ENCODE results near the gene B3GAT3.
"Not testable (repeated sequence)": the region's sequence is repeated elsewhere in the genome, so short reads cannot be mapped to it uniquely, and the experiment has no call there.

Gene B3GAT3

DNA sequence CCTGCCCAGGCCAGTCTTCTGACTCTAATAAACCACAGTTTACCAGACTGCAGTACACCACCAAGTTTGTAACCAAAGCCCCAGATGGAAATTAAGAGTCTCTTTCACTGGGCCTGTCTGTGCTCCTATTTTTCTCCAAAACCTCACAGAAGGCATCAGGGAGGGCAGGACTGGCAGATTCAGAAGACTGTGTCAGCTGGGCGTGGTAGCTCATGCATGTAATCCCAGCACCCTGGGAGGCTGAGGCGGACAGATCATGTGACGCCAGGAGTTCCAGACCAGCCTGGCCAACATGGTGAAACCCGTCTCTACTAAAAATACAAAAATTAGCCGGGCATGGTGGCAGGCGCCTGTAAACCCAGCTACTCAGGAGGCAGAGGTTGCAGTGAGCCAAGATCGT, 36.4 kb downstream of the B3GAT3 start:
- H3K9me3 Mint-ChIP-seq: not testable (repeated sequence)
- H3K27ac Mint-ChIP-seq: peak overlapping the region; percentile 40

DNA sequence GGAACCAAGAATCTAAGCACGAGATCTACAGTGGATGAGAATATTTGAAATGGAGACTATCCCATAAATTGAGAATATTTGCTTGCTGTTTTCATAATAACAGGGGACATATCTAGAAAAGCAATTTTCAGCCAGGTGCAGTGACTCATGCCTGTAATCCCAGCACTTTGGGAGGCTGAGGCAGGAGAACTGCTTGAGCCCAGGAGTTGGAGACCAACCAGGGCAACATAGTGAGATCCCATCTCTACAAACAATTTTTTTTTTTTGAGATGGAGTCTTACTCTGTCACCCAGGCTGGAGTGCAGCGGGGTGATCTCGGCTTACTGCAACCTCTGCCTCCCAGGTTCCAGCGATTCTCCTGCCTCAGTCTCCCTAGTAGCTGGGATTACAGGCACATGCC, 40.1 kb downstream of the B3GAT3 start:
- H3K9me3 Mint-ChIP-seq, DNase-seq, H3K27me3 Mint-ChIP-seq, H3K27ac Mint-ChIP-seq, H3K4me3 Mint-ChIP-seq: not testable (repeated sequence)
- Mint-ChIP-seq H3K36me3 (ENCODE audit: low read depth) (peaks cover 77% of the 10 kb centered on the region), H3K4me1 (ENCODE audit: low read depth) (peaks cover 10% of the 10 kb centered on the region)

More for the DNA sequence above, 36.4 kb downstream of the B3GAT3 start:
- peaks cover 79% of the 10 kb centered on the region for H3K36me3 Mint-ChIP-seq (ENCODE audit: low read depth)
- peaks cover 30% of the 10 kb centered on the region for H3K4me1 Mint-ChIP-seq (ENCODE audit: low read depth)
- DNase-seq, H3K4me3 Mint-ChIP-seq, H3K27me3 Mint-ChIP-seq: not testable (repeated sequence)

DNA sequence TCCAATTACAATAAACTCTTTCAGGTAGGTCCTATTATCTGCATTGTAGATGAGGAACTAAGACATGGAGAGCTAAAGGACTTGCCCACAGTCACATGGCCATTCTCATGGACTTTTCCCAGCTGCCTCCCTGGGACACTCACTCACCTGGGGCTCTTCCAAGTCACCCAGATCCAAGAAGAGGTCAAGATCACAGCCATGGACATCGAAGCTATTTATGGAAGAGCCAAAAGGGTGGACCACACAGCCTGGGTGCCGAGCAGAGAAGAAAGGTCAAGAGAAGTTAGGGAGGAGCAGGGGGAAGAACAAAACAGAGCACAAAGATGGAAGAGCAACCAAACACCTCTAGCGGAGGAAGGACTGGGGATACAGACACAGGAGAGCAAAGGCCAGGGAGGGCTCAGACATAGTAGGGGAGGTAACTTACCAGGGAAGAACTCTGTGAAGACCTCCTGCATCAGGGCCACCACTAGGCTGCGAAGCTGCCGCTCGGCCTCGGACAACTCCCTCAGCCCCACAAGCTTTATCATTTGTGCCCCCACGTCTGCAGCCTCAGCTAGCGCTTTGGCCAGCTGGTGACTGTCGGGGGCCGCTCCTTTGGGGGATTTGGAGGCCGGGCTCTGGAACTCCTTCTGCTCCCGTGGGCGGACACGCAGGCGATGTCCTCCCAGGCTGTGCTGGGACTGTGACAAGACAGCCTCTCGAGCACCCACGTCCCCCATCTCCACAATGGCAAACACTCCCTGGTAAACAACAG, 40.6 kb downstream of the B3GAT3 start:
- H3K27ac Mint-ChIP-seq: peak overlapping the region; percentile 23

DNA sequence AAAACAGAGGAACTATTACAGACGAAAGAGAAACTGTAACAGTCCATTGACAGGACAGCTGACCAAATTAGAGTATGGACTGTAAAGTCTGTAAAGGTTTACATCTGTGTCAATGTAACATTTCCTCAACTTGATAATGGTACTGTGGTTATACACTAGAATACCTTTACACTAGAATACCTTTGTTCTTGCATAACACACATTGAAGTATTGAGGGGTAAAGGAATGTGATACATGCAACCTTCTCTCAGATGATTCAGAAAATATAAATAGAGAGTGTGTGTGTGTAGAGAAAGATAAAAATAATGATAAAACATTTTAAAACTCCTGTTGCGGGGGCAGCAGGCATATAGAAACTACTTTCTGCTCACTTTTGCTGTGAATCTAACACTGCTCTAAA, 42.5 kb downstream of the B3GAT3 start:
- Mint-ChIP-seq H3K9me3 (no peaks in the 10 kb centered on the region), H3K4me1 (ENCODE audit: low read depth) (peaks cover 19% of the 10 kb centered on the region), H3K4me3 (no peak overlapping the region), H3K27ac (no peak overlapping the region), H3K27me3 (no peaks in the 10 kb centered on the region), H3K36me3 (ENCODE audit: low read depth) (peaks cover 87% of the 10 kb centered on the region)
- DNase-seq: no peak

More for the DNA sequence above, 40.6 kb downstream of the B3GAT3 start:
- Mint-ChIP-seq H3K4me3 (no peak overlapping the region), H3K9me3 (no peaks in the 10 kb centered on the region), H3K4me1 (ENCODE audit: low read depth) (peaks cover 10% of the 10 kb centered on the region), H3K36me3 (ENCODE audit: low read depth) (peaks cover 78% of the 10 kb centered on the region), H3K27me3 (no peaks in the 10 kb centered on the region)
- no peak for DNase-seq

DNA sequence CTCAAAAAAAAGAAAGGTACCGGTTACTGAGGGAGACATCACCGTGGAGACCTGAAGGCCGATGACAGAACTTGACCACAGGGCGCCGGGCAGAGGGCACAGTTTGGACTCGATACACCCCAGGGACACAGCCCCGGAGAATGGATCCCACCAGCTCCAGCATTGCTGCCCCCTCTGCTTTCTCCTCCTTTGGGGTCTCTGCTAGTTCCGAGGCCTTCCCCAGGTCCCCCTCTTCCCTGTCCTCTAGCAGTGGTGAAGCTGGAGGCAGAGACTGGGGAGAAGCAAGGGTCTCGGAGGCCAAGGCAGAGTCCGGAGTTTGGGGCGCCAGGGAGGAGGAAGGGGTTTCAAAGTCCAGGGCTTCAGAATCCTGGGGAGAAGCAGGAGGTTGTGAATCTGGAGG, 43.2 kb downstream of the B3GAT3 start:
- Mint-ChIP-seq H3K27ac (no peak overlapping the region), H3K9me3 (no peaks in the 10 kb centered on the region), H3K4me1 (ENCODE audit: low read depth) (peaks cover 19% of the 10 kb centered on the region), H3K36me3 (ENCODE audit: low read depth) (peaks cover 86% of the 10 kb centered on the region), H3K4me3 (no peak overlapping the region), H3K27me3 (no peaks in the 10 kb centered on the region)
- DNase-seq: no peak

DNA sequence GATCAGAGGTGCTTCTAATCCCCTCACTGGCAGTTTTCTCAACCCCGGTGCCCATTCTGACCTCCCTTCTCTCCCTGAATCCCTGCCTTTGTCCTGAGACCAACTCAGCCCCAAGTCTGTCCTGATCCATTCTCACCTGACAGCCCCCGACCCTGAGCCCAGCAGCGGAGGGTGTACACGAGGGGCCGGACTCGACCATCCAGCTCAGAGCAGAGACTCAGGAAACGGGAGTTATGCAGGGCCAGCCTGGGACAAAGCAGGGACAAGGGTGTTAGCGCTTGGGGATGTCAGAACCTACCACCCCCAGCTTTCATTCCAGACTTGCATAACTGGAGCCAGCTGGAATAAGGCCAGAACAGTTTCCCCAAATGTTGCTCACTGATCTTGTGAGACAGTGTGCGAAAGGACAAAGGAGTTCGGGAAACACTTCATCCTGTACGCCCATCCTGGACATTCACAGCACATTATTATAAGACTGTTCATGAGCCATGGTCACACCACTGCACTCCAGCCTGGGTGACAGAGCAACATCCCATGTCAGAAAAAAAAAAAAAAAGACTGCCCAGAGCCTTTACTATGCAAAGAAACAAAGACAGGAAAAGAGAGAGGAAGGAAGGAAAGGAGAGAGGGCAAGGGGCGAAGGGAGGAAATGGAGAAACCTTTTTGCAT, 44.6 kb downstream of the B3GAT3 start:
- H3K4me1 Mint-ChIP-seq (ENCODE audit: low read depth): peaks cover 26% of the 10 kb centered on the region
- peaks cover 88% of the 10 kb centered on the region for H3K36me3 Mint-ChIP-seq (ENCODE audit: low read depth)
- H3K27ac Mint-ChIP-seq: peak overlapping the region; percentile 60
- no peaks in the 10 kb centered on the region for H3K27me3 Mint-ChIP-seq
- H3K4me3 Mint-ChIP-seq: no peak overlapping the region
- DNase-seq: no peak
- no peaks in the 10 kb centered on the region for H3K9me3 Mint-ChIP-seq

DNA sequence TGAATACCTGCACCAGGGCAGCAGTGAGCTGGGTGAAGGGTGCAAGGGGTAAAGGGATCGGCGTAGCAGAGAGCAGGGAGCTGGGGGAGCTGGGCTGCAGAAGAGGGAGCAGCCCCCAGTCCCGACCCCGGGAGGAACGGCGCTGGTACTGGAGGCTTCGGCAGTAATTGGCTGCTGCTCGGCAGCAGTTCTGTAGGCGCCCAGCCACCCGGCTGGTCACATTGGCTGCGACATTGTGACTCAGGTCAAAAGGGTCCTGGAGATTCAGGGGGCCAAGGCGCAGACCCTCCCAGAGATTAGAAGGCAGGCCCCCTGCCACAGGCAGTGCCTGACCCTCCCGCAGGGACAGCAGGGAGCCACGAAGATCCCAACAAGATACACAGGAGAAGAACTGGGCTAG, 45.9 kb downstream of the B3GAT3 start:
- no peaks in the 10 kb centered on the region for H3K9me3 Mint-ChIP-seq

DNA sequence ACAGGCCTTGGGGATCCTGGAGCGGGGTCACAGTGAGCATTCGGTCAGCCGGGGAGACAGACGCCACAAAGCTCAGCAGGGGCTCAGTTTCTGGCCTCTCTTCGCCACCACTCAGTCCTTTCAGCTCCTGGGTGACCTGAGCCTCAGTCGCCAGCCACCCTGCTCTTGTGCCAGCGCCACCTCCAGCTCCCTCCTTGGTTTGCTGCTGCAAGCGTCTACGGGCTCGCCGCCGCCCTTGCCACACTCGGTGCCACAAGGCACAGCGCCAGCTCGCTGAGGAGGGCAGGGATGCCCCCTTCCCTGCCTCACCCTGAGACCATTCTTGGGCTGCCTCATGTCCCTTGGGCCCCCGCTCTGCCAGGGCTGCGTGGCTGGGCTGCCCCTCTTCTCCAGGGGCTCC, 46.6 kb downstream of the B3GAT3 start:
- Mint-ChIP-seq H3K27me3 (no peaks in the 10 kb centered on the region), H3K27ac (peak overlapping the region; percentile 100), H3K9me3 (no peaks in the 10 kb centered on the region), H3K4me3 (peak overlapping the region; percentile 99), H3K36me3 (ENCODE audit: low read depth) (peaks cover 93% of the 10 kb centered on the region), H3K4me1 (ENCODE audit: low read depth) (peaks cover 44% of the 10 kb centered on the region)
- no peak for DNase-seq

More for the DNA sequence above, 45.9 kb downstream of the B3GAT3 start:
- peak overlapping the region; percentile 99 for H3K4me3 Mint-ChIP-seq
- H3K36me3 Mint-ChIP-seq (ENCODE audit: low read depth): peaks cover 88% of the 10 kb centered on the region
- peaks cover 39% of the 10 kb centered on the region for H3K4me1 Mint-ChIP-seq (ENCODE audit: low read depth)
- DNase-seq: no peak
- H3K27ac Mint-ChIP-seq: peak overlapping the region; percentile 85
- no peaks in the 10 kb centered on the region for H3K27me3 Mint-ChIP-seq

DNA sequence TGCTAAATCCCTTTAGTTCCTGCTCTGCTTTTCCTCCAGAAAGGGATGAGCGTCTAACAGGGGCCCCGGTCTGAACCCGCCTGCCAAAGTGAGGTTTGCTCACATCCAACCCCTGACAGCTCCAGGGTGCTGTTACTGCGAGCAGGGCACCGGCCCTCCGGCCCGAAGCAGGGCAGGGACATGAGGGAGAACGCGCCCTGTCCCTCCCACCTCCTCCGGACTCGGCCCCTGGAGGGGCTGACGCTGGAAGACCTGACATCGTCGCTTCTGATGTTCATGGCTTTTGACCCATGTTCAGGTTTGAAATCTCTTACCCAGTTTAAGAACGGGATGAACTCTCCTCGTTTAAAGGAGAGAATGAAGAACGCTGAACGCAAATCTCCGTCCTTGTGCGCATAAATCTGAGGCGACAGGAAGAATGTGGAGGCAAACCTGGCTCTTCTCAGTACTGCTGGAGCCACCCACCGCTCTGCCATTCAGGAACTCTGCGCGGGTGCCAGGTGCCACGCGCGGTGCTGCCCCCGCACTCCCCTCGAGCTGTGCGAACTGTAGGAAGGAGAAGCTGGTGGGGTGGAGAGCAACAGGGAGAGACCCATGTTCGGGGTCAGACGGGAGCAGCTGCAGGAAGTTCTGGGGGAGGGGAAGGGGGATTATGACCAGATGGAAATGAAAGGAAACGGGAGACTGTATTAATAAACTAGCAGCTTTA, 47.3 kb downstream of the B3GAT3 start:
- Mint-ChIP-seq H3K36me3 (ENCODE audit: low read depth) (peaks cover 97% of the 10 kb centered on the region), H3K27ac (peak overlapping the region; percentile 100), H3K27me3 (no peaks in the 10 kb centered on the region), H3K4me1 (ENCODE audit: low read depth) (peaks cover 49% of the 10 kb centered on the region), H3K9me3 (no peaks in the 10 kb centered on the region), H3K4me3 (peak overlapping the region; percentile 99)
- DNase-seq: no peak

DNA sequence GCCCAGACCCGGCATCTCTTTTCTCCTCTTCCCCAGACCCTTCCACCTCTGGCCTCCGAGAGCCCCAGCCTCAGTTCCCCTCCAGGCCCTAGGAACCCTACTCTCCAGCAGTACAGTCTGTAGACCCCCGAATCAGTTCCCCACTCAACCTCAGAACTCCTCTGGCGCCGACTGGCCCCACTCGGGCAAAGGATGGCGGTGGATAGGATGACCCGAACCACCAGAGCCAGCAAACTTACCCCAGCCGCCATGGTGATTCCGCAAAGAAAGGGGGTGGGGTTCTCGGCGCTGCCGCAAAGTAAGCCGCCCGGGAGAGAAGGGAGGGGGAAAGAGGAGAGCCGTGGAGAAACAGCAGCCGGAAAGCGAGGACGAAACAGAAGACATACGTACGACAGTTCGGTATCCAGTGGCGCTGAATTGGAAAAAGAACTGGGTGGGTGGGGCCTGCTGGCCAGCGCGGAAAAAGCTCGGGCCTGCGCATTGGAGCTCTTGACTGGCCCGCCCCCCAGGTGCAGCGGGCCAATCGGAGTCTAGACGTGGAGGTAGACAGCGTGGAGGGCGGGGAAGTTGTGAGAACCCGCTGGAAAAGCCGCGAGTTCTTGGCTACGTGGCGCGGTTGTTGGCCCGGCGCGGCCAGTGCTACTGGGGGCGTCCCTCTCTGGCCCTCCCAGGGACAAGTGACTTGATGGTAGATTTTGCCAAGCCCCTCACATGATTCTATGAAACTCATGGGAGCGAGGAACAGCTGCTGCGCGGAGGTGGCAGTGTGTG, 48.0 kb downstream of the B3GAT3 start, which contains the start of gene EEF1G:
Gene EEF1G (minus strand): TSS at position 300 of the 771 bp plus-strand sequence. CDS start 49 bp downstream, at position 251.
- peaks cover 99% of the 10 kb centered on the region for H3K36me3 Mint-ChIP-seq (ENCODE audit: low read depth)

DNA sequence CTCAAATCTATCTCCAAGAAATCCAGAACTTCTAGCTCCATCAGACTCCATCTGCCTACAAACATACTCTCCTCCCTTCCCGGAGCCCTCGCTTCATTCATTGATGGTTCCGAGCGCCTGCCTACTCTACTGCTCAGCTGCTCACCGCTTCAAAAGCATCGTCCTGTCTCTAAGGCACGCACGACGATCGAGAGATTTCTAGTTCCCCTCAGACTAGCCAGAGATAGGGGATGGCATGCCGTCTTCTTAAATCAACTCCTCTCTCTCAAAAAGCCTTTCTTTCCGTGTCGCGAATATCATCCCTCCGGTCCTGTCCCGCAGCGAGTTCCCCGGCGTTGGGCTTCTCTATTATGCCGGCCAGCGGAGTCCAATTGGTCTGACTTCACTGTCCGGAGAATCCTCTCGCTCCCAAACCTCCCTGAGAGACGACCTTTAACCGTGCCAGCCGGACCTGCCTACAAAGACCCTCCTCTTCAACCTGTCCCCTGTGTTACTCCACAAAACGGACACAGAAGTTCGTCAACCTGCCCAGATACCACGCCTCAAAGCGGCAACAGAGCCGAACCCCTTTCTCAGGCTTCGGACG, 48.7 kb downstream of the B3GAT3 start:
- DNase-seq: no peak
- Mint-ChIP-seq H3K4me1 (ENCODE audit: low read depth) (peaks cover 57% of the 10 kb centered on the region), H3K27ac (peak overlapping the region; percentile 100), H3K9me3 (no peaks in the 10 kb centered on the region), H3K4me3 (peak overlapping the region; percentile 99), H3K27me3 (no peaks in the 10 kb centered on the region), H3K36me3 (ENCODE audit: low read depth) (peaks cover 97% of the 10 kb centered on the region)

More for the DNA sequence above, 48.0 kb downstream of the B3GAT3 start, which contains the start of gene EEF1G:
- peaks cover 54% of the 10 kb centered on the region for H3K4me1 Mint-ChIP-seq (ENCODE audit: low read depth)
- no peaks in the 10 kb centered on the region for H3K27me3 Mint-ChIP-seq
- DNase-seq: peak; percentile 97
- H3K27ac Mint-ChIP-seq: peak within 1 kb of the TSS; percentile 100
- H3K9me3 Mint-ChIP-seq: no peaks in the 10 kb centered on the region
- peak within 1 kb of the TSS; percentile 99 for H3K4me3 Mint-ChIP-seq

DNA sequence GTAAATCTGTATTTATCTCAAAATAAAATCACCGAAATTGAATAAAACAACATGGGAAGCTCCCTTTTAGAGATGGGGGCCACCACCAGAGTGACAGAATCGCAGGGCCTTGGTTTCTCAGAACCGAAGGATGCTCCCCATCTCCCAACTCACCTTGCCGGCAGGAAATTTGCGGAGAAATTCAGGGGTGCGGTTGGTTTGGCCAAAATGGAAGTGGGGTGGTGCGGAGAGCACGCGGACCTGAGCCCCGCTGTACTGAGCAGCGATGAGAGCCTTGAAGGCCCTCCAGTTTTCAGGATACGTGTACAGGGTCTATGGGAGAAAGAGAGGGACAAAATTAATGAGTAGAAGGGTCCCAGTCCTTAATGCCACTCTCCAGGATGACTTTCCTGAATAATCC, 49.4 kb downstream of the B3GAT3 start:
- Mint-ChIP-seq H3K36me3 (ENCODE audit: low read depth) (peaks cover 97% of the 10 kb centered on the region), H3K4me3 (peak overlapping the region; percentile 99), H3K4me1 (ENCODE audit: low read depth) (peaks cover 59% of the 10 kb centered on the region), H3K27me3 (no peaks in the 10 kb centered on the region), H3K27ac (peak overlapping the region; percentile 100), H3K9me3 (no peaks in the 10 kb centered on the region)
- DNase-seq: no peak

DNA sequence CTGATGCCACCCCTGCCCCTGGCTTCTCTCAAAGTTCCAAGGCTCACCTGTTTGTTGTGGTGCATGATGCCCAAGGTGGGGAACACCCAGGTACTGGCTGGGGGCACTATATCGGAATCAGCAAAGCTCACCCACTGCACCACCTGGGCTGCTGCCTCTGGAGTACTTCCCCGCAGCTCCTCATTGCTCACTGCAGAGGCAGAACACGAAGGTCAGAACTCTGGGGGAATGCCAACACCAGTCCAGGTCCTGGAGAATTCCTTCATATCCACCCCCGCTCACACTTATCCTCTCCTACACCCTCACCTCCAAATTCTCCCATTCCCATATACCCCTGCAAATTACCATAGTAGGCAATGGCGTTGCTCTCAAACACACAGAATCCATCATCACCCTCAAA, 50.3 kb downstream of the B3GAT3 start:
- DNase-seq, H3K9me3 Mint-ChIP-seq, H3K27me3 Mint-ChIP-seq: not testable (repeated sequence)
- peaks cover 97% of the 10 kb centered on the region for H3K36me3 Mint-ChIP-seq (ENCODE audit: low read depth)
- H3K27ac Mint-ChIP-seq: peak overlapping the region; percentile 100
- H3K4me1 Mint-ChIP-seq (ENCODE audit: low read depth): peaks cover 66% of the 10 kb centered on the region
- peak overlapping the region; percentile 99 for H3K4me3 Mint-ChIP-seq

DNA sequence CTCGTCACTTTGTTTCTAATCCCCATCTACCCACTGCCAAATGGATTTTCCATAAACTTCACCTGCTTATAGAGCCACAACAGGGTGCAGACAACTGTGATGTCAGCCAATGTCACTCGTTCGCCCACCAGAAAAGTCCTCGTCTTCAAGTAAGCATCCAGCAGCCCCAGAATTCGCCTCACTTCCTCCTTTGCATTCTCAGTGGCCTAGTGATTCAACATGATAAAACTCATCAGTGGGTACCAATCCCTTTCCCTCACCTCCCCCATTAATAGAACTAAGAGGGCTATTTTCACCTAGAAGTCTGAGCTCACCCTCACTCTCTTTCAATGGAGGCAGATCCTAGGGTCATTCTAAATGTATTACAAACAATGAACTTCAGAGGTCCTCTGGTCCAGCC, 50.9 kb downstream of the B3GAT3 start:
- peaks cover 97% of the 10 kb centered on the region for H3K36me3 Mint-ChIP-seq (ENCODE audit: low read depth)
- peak overlapping the region; percentile 100 for H3K27ac Mint-ChIP-seq
- DNase-seq, H3K9me3 Mint-ChIP-seq, H3K27me3 Mint-ChIP-seq: not testable (repeated sequence)
- peak overlapping the region; percentile 99 for H3K4me3 Mint-ChIP-seq
- H3K4me1 Mint-ChIP-seq (ENCODE audit: low read depth): peaks cover 72% of the 10 kb centered on the region

Data from activated T-cell treated with anti-CD3 and anti-CD28 coated beads, Interleukin-2, amount 50 U/mL, for 24 hours (primary cell).